ENCODE measurements around the gene SHOC2.

SHOC2 gene

GRCh38 chr10:110951381-110951780, 32.0 kb downstream of the SHOC2 start:
- no peak overlapping the region for H3K27ac ChIP-seq
- TF ChIP-seq ZFX (IDR thresholded peaks at IDR 0.05) (no peak), CTCF (conservative IDR thresholded peaks at IDR 0.05) (no peak)

GRCh38 chr10:110957606-110958005, 38.2 kb downstream of the SHOC2 start:
- no peak for TF ChIP-seq ZFX (IDR thresholded peaks at IDR 0.05)
- no peak for TF ChIP-seq CTCF (conservative IDR thresholded peaks at IDR 0.05)
- H3K27ac ChIP-seq = no peak overlapping the region

GRCh38 chr10:110959379-110960332, 40.3 kb downstream of the SHOC2 start:
- H3K27ac ChIP-seq = no peak overlapping the region
- TF ChIP-seq CTCF (conservative IDR thresholded peaks at IDR 0.05) = no peak
- TF ChIP-seq ZFX (IDR thresholded peaks at IDR 0.05) = no peak

- H3K27ac ChIP-seq = no peak overlapping the region
- TF ChIP-seq CTCF (conservative IDR thresholded peaks at IDR 0.05) = no peak
- no peak for TF ChIP-seq ZFX (IDR thresholded peaks at IDR 0.05)
Observed at GRCh38 chr10:110960333-110960712, 40.9 kb downstream of the SHOC2 start.

- TF ChIP-seq CTCF (conservative IDR thresholded peaks at IDR 0.05) = no peak
- H3K27ac ChIP-seq = no peak overlapping the region
Observed at GRCh38 chr10:110962443-110962842, 43.0 kb downstream of the SHOC2 start.

- no peak for TF ChIP-seq ZFX (IDR thresholded peaks at IDR 0.05)
Observed at GRCh38 chr10:110963162-110963561, 43.8 kb downstream of the SHOC2 start.

GRCh38 chr10:110964681-110965080, 45.3 kb downstream of the SHOC2 start:
- no peak for TF ChIP-seq ZFX (IDR thresholded peaks at IDR 0.05)
- no peak for TF ChIP-seq CTCF (conservative IDR thresholded peaks at IDR 0.05)
- H3K27ac ChIP-seq = no peak overlapping the region

More at GRCh38 chr10:110963162-110963561, 43.8 kb downstream of the SHOC2 start:
- H3K27ac ChIP-seq = no peak overlapping the region

- TF ChIP-seq ZFX (IDR thresholded peaks at IDR 0.05) = no peak
- no peak for TF ChIP-seq CTCF (conservative IDR thresholded peaks at IDR 0.05)
- no peak overlapping the region for H3K27ac ChIP-seq
Observed at GRCh38 chr10:110965216-110965615, 45.8 kb downstream of the SHOC2 start.
